GM18873 (cell line): Measurements from ENCODE around the gene DLGAP4.

Experiments
- ATAC-seq: cut with Tn5 transposase; IDR thresholded peaks from one replicate; pipeline ENCODE4 v1.9.1; 2021; ENCODE audit warnings: mild to moderate bottlenecking, moderate library complexity, moderate number of reproducible peaks; ENCODE audit not compliant: unreplicated experiment, low FRiP score

The DLGAP4 gene

DNA sequence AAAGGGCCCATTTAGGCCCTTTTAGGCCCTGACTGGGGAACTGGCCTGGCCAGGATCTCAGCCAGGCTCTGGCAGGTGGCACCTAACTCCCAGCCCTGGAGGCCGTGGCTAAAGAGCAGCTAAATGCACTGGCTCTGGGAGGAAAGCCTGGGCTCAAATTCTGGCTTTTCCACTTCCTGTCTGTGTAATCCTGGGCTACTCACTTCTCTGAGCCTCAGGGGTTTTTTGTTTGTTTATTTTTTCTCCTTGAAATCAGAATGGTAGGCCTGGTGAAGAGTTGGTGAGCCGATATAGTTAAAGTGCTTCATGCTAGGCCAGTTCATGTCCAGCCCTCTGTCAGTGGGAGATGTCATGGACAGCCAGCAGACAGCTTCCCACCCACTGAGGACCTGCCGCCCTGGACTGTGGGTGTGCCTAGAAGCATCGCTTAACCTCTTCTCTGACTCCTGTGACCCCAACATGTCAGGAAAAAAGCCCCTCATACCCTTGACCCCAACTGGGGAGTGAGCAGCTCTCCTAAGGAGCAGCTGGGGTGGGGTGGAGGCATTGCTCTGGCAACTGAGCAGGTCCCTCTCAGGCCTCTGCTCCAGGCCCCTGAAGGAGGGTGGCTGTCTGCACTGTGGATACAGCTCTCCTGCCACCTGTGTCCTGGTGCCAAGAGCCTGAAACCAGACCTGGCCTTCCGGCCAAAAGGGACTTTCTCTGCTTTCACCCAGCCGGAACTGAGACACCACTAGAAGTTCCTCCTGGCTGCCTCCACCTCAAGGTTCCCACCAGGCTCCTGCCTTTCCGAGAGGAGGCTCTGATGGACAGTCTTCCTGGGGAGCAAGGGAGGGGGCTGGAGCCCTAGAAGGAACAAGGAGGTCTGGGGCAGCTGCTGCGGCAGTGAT, 178.0 kb downstream of the DLGAP4 start:
- no peak for ATAC-seq

DNA sequence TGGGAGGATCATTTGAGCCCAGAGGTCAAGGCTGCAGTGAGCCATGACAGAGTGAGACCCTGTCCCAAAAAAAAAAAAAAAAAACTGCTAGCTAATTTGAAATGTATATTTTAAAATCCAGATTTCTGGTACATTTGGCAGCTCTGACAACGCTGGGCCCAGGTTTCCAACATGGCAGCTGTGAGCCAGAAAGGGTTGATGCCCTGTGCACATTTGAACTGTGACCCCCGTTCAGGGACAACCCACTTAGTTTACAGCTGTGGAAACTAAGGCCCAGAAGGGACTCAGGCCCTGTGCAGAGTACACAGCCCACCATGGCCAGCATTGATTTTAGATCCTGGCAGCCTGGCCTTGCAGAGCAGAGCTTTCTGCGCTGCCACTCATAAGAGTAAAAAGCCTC, 179.1 kb downstream of the DLGAP4 start:
- no peak for ATAC-seq

- no peak for ATAC-seq
Measured at GRCh38 chr20:36487069-36487468, 180.9 kb downstream of the DLGAP4 start.

DNA sequence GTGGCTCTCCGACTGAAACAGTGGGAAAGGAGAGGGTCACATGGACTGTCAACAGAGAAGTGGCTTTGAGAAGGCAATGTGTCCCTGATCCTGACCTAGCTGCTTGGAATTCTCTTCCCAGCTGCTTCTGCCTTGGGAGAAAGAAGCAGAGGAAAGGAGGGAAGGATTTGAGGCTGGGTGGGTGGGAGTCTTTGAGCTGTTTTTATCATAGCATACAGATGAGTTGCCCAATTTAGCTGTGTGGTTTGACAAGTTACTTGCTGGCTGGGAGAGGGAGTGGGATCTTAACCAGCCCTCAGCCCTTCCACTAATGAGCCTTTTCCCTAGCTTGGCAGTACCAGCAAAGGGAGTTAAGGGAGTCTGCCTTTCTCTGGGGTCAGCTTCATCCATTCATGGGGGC, 184.1 kb downstream of the DLGAP4 start:
- ATAC-seq: no peak

DNA sequence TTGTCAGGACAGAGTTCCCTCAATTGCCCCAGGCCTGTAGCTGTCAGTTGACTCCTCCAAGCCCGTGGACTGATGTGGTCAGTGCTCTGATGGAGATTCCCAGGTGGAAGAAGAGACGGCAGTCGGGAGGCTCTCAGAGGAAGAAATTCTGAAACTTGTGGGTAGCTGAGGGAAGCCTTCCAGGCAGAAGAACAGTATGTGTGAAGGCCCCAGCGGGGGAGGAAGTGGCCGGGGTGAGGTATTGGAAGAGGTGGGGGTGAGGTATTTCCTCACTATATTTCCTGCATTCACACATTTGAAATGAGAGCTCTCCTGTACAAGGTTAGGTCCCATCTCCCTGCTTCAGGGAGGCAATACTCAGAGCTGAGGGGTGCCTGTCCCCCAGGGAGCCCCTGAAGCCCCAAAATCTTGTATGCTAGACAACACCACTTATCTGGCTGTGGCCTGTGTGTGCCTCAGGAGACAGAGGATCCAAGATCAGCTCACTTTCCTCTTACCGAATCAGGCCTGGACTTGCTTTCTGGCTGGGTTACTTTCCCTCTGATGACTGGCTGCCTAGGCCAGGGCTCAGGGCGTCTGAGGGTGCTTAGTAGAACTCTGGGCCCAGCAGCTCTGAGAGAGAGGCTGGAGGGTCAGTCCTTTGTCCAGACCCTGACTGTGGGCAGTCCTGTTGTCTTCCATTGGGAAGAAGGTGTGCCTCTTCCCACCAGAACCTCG, 185.9 kb downstream of the DLGAP4 start:
- no peak for ATAC-seq

GRCh38 chr20:36493051-36493800, 187.1 kb downstream of the DLGAP4 start:
- ATAC-seq: no peak

DNA sequence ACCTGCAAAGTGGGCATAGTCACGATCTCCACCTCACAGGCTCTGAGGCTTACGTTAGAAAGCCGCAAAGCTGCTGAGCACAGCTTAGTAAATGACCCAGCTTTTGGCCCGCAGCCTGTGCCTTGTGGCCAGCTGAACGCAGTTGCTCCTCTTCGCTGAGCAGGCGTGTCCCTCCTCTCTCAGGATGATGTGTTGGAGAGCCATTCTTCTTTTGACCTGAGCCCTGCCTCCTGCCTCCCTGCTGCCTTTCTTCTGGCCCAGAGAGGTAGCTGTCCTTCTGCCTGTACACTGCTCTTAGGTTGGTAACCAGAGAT, 187.6 kb downstream of the DLGAP4 start:
- ATAC-seq: no peak

DNA sequence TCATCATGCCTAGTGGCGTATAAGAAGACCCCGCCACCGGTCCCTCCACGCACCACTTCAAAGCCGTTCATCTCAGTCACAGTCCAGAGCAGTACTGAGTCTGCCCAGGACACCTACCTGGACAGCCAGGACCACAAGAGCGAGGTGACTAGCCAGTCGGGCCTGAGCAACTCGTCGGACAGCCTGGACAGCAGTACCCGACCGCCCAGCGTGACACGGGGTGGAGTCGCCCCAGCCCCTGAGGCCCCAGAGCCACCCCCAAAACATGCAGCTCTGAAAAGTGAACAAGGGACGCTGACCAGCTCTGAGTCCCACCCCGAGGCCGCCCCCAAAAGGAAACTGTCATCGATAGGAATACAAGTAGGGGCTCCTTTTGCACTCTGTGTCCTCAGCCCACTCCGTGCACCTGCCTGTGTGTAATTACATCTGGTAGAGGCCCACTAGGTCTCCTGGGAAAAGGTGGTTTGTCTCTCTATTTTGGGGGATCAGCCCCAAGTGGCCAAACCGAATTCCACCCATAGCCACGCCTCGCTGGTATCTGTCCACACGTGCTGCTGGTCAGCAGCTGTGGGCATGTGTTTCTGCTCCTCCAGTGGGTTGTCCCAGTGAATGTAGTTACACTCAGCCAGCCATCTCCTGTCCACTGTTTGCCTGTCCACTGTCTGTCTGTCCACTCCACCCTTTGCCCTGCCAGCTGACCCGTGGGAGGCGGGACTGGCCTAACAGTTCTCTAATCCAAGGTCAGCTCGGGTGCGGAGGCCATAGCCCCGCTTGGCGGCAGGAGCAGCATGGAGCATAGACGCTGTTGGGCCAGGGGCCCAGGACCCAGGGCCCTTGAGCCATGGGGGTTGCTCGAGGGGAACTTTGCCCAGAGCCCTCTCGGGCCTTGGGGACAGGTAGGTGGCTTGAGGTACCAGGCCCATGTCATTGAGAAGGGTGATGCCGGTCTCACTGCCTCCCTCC, 190.8 kb downstream of the DLGAP4 start:
- ATAC-seq: no peak

DNA sequence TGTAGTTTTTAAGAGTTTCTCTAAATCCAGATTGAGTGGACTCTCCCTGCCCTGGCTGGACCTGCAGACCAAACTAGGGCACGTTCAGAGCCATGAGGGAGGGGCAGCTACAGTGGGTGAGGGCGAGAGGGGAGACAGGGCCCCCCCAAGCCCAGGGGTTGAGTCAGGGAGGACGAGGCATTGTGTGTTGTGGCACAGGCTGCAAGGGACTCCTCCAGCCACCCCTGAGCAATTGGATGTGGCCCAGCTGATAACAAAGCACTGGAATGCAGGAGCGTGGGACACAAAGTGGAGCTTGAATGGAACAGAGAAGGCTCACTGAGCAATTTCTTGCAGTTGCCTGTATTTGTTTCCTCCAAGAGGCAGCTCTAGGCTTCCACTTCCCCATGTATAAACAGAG, 191.7 kb downstream of the DLGAP4 start:
- ATAC-seq: no peak

DNA sequence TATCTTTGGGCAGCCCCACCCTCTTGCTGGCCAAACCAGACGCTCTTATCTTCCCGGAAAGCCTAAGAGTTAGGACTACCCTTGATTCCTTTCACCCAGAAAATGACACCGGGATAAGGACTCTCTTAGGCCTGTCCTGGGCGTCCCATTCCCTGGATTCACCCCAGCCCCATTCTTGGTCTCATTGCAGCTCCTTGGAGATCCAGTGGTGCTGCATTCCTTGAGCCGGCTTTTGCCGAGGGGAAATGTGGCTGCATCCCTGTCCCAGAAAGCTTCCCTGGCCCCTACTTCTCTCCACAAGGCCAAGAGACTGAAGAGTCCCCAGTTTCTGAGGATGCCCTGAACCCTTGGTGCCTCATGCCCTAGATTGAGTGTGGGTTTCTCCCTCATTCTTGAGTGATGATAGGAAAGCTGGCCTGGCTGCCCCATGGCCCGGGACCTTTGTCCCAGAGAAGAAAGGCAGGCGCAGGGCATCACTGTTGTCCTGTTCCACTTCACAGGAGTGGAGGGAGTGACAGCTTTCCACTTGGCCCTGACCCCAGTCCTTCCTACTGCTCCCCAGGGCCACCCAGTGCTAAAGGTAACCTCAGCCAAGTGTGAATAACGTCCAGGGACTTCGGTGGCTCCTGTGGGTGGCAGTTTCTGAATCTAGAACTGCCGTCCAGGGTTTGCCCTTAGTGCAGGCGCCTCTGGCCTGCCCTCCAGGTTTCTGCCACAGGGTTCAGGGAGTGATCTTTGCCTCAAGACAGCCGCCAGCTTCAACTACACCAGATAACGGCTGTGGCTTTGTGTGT, 192.4 kb downstream of the DLGAP4 start:
- ATAC-seq: no peak

DNA sequence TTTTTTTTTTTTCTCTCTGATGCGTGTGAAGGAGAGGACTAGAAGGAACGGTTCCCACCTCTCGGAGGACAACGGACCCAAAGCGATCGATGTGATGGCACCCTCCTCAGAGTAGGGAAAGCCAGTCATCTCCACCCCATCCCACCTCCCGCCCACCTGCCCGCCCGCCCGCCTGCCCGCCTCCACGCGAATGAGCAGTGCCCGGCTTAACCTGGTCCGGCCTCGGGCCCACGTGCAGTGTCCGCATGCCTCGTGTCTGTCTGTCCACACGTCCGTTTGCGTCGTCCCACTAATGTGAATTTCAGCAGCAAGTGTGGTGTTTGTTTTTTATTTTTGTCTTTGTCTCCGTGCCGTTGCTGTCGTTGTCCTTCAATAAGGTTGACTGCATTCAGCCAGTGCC, 193.1 kb downstream of the DLGAP4 start:
- no peak for ATAC-seq

DNA sequence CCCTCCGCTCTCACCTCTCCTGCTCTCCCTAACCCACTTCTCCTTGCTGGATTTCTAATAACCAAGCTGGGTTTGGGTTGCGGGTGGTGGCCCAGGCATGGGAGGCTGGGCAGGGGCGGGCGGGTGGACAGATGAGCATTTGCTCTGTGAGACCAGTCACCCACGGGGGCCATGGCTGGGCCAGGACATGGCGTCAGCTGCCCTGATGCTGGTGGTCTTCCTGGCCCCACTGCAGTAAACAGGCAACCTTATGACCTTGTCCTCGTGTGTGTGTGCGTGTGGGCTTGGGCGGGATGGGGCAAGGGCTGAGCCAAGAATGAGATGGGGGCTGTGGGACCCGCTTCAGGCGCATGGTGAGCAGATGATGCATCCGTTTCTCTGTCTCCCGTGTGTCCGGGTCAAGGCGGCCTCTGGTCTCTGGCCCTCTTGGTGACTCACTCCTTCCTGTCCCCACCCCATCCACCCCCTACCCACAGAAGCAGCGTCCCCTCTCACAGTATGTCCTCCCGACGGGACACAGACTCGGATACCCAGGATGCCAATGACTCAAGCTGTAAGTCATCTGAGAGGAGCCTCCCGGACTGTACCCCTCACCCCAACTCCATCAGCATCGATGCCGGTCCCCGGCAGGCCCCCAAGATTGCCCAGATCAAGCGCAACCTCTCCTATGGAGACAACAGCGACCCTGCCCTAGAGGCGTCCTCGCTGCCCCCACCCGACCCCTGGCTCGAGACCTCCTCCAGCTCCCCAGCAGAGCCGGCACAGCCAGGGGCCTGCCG, 193.8 kb downstream of the DLGAP4 start:
- ATAC-seq: no peak

DNA sequence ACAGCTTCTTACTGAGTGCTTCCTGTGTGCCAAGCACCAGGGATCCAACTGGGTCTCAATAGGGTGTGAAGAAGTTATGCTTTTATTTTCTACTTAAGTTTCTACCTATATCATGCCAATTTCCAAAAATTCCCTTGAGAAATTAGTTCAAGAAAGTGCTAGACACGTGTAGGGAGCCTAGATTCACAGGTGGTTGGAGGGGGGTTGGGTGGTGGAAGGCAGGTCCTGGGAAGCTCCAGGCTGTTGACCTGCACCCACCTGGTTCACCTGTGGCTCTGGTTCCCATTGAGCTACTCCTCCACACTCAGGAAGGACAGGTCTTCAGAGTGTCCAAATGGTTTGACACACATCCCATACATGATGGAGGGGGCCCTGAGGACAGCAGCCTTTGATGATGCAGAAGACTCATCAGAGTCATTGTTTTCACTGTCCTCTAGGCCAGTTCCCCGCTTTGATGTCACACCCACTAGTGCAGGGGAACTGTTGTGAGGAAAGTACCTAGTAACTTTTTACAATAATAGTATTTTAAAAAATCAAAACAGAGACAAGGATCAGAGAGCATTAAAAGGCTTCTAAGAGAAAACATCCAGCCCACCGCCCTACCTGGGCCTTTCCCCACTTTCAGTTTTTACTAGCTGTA, 195.3 kb downstream of the DLGAP4 start:
- no peak for ATAC-seq

GRCh38 chr20:36504295-36504694, 198.2 kb downstream of the DLGAP4 start:
- ATAC-seq: no peak

- no peak for ATAC-seq
Measured at GRCh38 chr20:36506253-36506652, 200.1 kb downstream of the DLGAP4 start.

- ATAC-seq: no peak
Measured at GRCh38 chr20:36507746-36508145, 201.6 kb downstream of the DLGAP4 start.

GRCh38 chr20:36519012-36519719, 213.0 kb downstream of the DLGAP4 start:
- ATAC-seq: no peak

GRCh38 chr20:36519944-36520343, 213.8 kb downstream of the DLGAP4 start:
- ATAC-seq: no peak
